Measurements from ENCODE around the gene ACTMAP. TPM values are rescaled to one million over a fixed set of nuclear protein-coding genes. Genes with fewer than 3 reads are reported as not detected.

Gene ACTMAP
- total and polyA plus RNA-seq, 2 of the 13 experiments (the other 11 are each of a cell fraction or from before 2014, with no cell fraction given): 2.2 to 7.9 TPM

GRCh38 chr19:40750874-40751537 is 729 bp upstream of the ACTMAP start, which contains the start of gene SNRPA (continued):
- TF ChIP-seq ARNT2 (CRISPR knock-in tag; IDR thresholded peaks at IDR 0.05; ENCODE audit: low read depth): 0 out of 2 replicates have a peak, but pooled peaks have one; percentile 3
- TF ChIP-seq ZFP36L1 (CRISPR knock-in tag; IDR thresholded peaks at IDR 0.05): no peak
- no peak for TF ChIP-seq ZNF557 (CRISPR knock-in tag; IDR thresholded peaks at IDR 0.05)
- no peak for TF ChIP-seq JUNB (CRISPR knock-in tag; IDR thresholded peaks at IDR 0.05; ENCODE audit: borderline replicate concordance)
- TF ChIP-seq ZNF703 (CRISPR knock-in tag; IDR thresholded peaks at IDR 0.05; ENCODE audit: borderline replicate concordance): no peak
- no peak for TF ChIP-seq ZNF883 (CRISPR knock-in tag; IDR thresholded peaks at IDR 0.05; ENCODE audit: not compliant biosample characterization)
- TF ChIP-seq ZNF274 (CRISPR knock-in tag; IDR thresholded peaks at IDR 0.05): no peak
- TF ChIP-seq AHDC1 (CRISPR knock-in tag; IDR thresholded peaks at IDR 0.05; ENCODE audit: borderline replicate concordance): no peak
- TF ChIP-seq U2AF2 (IDR thresholded peaks at IDR 0.05; ENCODE audit: low read depth, low read length): no peak
- TF ChIP-seq NFAT5 (CRISPR knock-in tag; IDR thresholded peaks at IDR 0.05): no peak
- TF ChIP-seq PRPF4 (IDR thresholded peaks at IDR 0.05; ENCODE audit: low read depth, low read length, poor library complexity, severe bottlenecking): no peak
- TF ChIP-seq MBNL3 (CRISPR knock-in tag; conservative IDR thresholded peaks at IDR 0.05): no peak
